ENCODE measurements around the gene NIPBL. TPM values are rescaled to one million over a fixed set of nuclear protein-coding genes. Genes with fewer than 3 reads are reported as not detected.
"Not testable (repeated sequence)": the region's sequence is repeated elsewhere in the genome, so short reads cannot be mapped to it uniquely, and the experiment has no call there.

NIPBL gene
- total RNA-seq, 1 donor from 2014 or later: 32.2 TPM

DNA sequence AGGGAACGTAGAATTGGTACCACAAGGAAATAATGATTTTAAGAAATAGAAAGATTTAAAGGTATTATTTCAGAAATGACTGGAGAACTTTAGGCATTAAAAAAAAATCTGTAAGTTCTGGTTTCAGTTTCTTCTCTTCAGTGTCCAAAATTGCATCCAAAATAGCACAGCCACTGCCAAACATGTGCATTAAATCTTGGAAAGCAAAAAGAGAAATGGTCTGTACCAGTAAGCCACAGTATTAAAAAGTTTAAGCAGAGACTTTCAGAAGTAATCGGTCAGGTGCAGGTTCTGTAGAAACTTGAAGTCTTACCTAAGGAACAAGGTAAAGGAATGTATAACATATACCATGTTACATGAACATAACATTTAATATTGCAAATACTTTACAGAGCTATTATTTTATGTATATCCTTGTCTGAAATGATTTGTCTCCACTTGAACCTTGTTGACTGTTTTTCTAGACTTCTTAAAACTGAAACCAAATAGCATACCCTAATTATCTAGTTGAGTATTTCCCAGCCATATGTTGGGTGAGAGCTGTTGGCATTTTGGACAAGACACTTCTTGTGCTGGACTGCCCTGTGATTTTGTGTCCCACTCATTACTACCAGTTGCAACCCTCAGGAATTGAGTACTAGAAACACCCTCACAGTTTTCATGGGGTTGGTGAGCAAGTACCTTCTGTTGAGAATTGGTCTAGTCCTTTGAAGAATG, 32.1 kb downstream of the NIPBL start:
- TF ChIP-seq, protein P1, sequence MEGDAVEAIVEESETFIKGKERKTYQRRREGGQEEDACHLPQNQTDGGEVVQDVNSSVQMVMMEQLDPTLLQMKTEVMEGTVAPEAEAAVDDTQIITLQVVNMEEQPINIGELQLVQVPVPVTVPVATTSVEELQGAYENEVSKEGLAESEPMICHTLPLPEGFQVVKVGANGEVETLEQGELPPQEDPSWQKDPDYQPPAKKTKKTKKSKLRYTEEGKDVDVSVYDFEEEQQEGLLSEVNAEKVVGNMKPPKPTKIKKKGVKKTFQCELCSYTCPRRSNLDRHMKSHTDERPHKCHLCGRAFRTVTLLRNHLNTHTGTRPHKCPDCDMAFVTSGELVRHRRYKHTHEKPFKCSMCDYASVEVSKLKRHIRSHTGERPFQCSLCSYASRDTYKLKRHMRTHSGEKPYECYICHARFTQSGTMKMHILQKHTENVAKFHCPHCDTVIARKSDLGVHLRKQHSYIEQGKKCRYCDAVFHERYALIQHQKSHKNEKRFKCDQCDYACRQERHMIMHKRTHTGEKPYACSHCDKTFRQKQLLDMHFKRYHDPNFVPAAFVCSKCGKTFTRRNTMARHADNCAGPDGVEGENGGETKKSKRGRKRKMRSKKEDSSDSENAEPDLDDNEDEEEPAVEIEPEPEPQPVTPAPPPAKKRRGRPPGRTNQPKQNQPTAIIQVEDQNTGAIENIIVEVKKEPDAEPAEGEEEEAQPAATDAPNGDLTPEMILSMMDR (IDR thresholded peaks at IDR 0.05): no peak
- H3K27me3 Mint-ChIP-seq (ENCODE audit: low read depth): no peaks in the 10 kb centered on the region
- H3K36me3 Mint-ChIP-seq (ENCODE audit: low read depth): no peaks in the 10 kb centered on the region
- no peak overlapping the region for H3K4me3 Mint-ChIP-seq (ENCODE audit: unreplicated experiment)
- no peaks in the 10 kb centered on the region for H3K9me3 Mint-ChIP-seq (ENCODE audit: low read depth)
- H3K27ac Mint-ChIP-seq (ENCODE audit: unreplicated experiment): no peak overlapping the region
- peaks cover 19% of the 10 kb centered on the region for H3K4me1 Mint-ChIP-seq (ENCODE audit: low read depth)
- no peak for DNase-seq (ENCODE audit: low spot score)

DNA sequence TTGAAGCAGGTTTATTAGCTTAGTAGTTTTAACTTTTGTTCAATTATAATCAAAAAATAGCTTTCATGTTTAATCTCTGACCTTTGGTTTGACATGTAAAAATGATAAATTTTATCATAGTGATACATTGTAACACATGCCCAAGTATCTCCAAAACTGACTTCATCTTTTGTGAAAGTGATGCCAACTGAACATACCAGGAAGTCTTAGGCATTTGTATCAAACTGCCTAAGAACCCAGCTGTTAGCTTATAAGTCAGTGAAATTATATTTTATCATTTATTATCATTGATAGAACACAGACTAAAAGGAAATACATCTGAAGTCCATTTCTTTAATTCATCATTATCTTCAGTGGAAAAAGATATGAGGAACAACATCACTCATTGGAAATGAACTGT, 39.1 kb downstream of the NIPBL start:
- Mint-ChIP-seq H3K9me3 (ENCODE audit: low read depth) (peaks cover 5% of the 10 kb centered on the region), H3K27ac (ENCODE audit: unreplicated experiment) (no peak overlapping the region), H3K27me3 (ENCODE audit: low read depth) (no peaks in the 10 kb centered on the region), H3K36me3 (ENCODE audit: low read depth) (peaks cover 2% of the 10 kb centered on the region), H3K4me3 (ENCODE audit: unreplicated experiment) (no peak overlapping the region), H3K4me1 (ENCODE audit: low read depth) (peaks cover 12% of the 10 kb centered on the region)
- TF ChIP-seq, protein P1 (IDR thresholded peaks at IDR 0.05): no peak
- DNase-seq (ENCODE audit: low spot score): no peak

DNA sequence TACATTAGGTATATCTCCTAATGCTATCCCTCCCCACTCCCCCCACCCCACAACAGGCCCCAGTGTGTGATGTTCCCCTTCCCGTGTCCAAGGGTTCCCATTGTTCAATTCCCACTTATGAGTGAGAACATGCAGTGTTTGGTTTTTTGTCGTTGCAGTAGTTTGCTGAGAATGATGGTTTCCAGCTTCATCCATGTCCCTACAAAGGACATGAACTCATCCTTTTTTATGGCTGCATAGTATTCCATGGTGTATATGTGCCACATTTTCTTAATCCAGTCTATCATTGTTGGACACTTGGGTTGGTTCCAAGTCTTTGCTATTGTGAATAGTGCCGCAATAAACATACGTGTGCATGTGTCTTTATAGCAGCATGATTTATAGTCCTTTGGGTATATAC, 40.0 kb downstream of the NIPBL start:
- not testable (repeated sequence) for DNase-seq (ENCODE audit: low spot score); H3K36me3 Mint-ChIP-seq (ENCODE audit: low read depth); H3K4me3 Mint-ChIP-seq (ENCODE audit: unreplicated experiment); H3K27me3 Mint-ChIP-seq (ENCODE audit: low read depth); H3K27ac Mint-ChIP-seq (ENCODE audit: unreplicated experiment); H3K9me3 Mint-ChIP-seq (ENCODE audit: low read depth)
- peaks cover 14% of the 10 kb centered on the region for H3K4me1 Mint-ChIP-seq (ENCODE audit: low read depth)

DNA sequence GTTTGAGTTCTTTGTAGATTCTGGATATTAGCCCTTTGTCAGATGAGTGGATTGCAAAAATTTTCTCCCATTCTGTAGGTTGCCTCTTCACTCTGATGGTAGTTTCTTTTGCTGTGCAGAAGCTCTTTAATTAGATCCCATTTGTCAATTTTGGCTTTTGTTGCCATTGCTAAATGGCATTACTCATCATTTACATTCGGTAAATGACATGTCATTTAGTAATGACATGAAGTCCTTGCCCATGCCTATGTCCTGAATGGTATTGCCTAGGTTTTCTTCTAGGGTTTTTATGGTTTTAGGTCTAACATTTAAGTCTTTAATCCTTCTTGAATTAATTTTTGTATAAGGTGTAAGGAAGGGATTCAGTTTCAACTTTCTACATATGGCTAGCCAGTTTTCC, 40.8 kb downstream of the NIPBL start:
- not testable (repeated sequence) for H3K27ac Mint-ChIP-seq (ENCODE audit: unreplicated experiment); H3K9me3 Mint-ChIP-seq (ENCODE audit: low read depth); H3K36me3 Mint-ChIP-seq (ENCODE audit: low read depth); H3K4me3 Mint-ChIP-seq (ENCODE audit: unreplicated experiment); DNase-seq (ENCODE audit: low spot score); H3K27me3 Mint-ChIP-seq (ENCODE audit: low read depth)
- H3K4me1 Mint-ChIP-seq (ENCODE audit: low read depth): peaks cover 14% of the 10 kb centered on the region

DNA sequence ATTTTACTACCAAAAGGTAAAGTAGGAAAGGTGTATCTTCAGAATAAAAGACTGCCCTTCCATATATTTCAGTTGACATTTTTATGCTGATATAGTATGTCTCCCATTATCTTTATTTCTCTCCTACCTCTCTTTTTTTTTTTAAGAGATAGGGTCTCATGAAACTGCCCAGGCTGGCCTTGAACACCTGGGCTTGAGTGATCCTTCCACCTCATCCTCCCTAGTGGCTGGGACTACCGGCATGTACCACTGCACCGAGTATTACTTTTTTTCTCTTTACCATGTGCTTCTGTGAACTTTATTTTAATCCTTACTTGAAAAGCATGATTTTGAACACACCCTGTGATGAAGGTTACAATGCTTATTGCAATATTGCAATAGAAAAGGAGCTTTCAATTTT, 42.7 kb downstream of the NIPBL start:
- Mint-ChIP-seq H3K27me3 (ENCODE audit: low read depth) (no peaks in the 10 kb centered on the region), H3K4me3 (ENCODE audit: unreplicated experiment) (no peak overlapping the region), H3K9me3 (ENCODE audit: low read depth) (peaks cover 5% of the 10 kb centered on the region), H3K36me3 (ENCODE audit: low read depth) (peaks cover 2% of the 10 kb centered on the region), H3K27ac (ENCODE audit: unreplicated experiment) (peak overlapping the region; percentile 6), H3K4me1 (ENCODE audit: low read depth) (peaks cover 14% of the 10 kb centered on the region)
- DNase-seq (ENCODE audit: low spot score): no peak
- TF ChIP-seq, protein P1 (IDR thresholded peaks at IDR 0.05): no peak

DNA sequence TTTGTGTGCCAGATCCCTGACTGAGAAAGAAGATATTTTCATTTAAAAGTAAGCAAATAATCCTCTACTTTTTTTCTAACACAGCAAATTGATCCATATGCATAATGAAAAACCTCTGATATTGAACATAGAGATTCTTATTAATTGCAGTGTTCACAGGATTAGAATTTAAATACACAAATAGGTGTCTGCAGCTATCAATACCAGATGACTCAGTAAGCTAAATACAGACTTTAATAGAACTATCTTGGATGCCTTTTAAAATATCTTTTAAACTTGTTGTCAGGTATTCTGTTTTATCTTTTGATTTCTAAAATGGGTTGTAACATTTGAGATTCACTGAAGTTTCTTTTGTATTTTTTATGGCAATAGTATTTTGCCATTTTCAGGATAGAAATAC, 43.1 kb downstream of the NIPBL start:
- Mint-ChIP-seq H3K27ac (ENCODE audit: unreplicated experiment) (peak overlapping the region; percentile 6), H3K9me3 (ENCODE audit: low read depth) (peaks cover 5% of the 10 kb centered on the region), H3K27me3 (ENCODE audit: low read depth) (no peaks in the 10 kb centered on the region), H3K4me1 (ENCODE audit: low read depth) (peaks cover 14% of the 10 kb centered on the region), H3K36me3 (ENCODE audit: low read depth) (peaks cover 2% of the 10 kb centered on the region), H3K4me3 (ENCODE audit: unreplicated experiment) (no peak overlapping the region)
- no peak for DNase-seq (ENCODE audit: low spot score)
- TF ChIP-seq, protein P1 (IDR thresholded peaks at IDR 0.05): no peak
